HepG2 (cell line): ENCODE results near the gene TBATA. TPM values are rescaled to one million over a fixed set of nuclear protein-coding genes. Genes with fewer than 3 reads are reported as not detected.

ENCODE experiments used
- ATAC-seq: fragments of 200-7000 bp; cut with Tn5 transposase; 3 replicates; pipeline ENCODE4 v1.9.1; 2020; ENCODE audit warnings: mild to moderate bottlenecking, moderate library complexity
- BruUV-seq: library from RNA; stranded (reverse); fragments of 400-500 nt; replicated peaks from 2 replicates; lab custom pipeline; 2021; lab: Mats Ljungman, UMichigan
- CTCF ChIA-PET: fragments of 300-600 bp; formaldehyde crosslinking; extraction: SDS; loops from one replicate; lab custom pipeline; 2021; ENCODE audit warnings: low total read pairs, inconsistent platforms, low intra/inter-chr PET ratio; lab: Yijun Ruan, JAX
- POLR2A ChIA-PET: fragments of 350-600 bp; sonication (Branson Sonifier 250); formaldehyde crosslinking; loops from one replicate; lab custom pipeline; 2020; ENCODE audit warnings: antibody characterized with exemption, inconsistent platforms; lab: Yijun Ruan, JAX
- DNase-seq: peaks from one replicate; pipeline ENCODE4 v3.0.0-alpha.2; 2015; ENCODE audit warnings: low spot score
- FAIRE-seq: peaks from 3 replicates; lab custom pipeline; 2011; peaks lifted over from hg19 to GRCh38; lab: Jason Lieb, UNC
- H2AFZ ChIP-seq: one replicate; pipeline ENCODE4 v1.6.1; 2011; ENCODE audit warnings: low read length, inconsistent platforms
- H3K27ac ChIP-seq: fragments of 300-600 bp; 3 replicates; pipeline ENCODE4 v1.8.0; 2011; ENCODE audit warnings: mixed run types, mild to moderate bottlenecking, mixed read lengths, low read length, inconsistent platforms; ENCODE audit not compliant: insufficient read depth; ENCODE audit errors: extremely low read length
- H3K27me3 ChIP-seq, 2 experiments: fragments of 200-600 bp in 1 of 2; 2 replicates in 1 of 2; 3 replicates in 1 of 2; pipeline versions ENCODE4 v1.6.0 to v1.8.0; 2011; ENCODE audit warnings: low read length in 2 of 2, mild to moderate bottlenecking in 2 of 2, moderate library complexity in 2 of 2, inconsistent platforms in 1 of 2; ENCODE audit not compliant: insufficient read depth in 2 of 2, control insufficient read depth in 1 of 2
- H3K36me3 ChIP-seq, 2 experiments: fragments of 200-600 bp in 1 of 2; replicated peaks in 1 of 2; 2 replicates in 1 of 2; 3 replicates in 1 of 2; pipeline versions ENCODE4 v1.5.1 to v1.8.0; 2011; ENCODE audit warnings: low read length in 2 of 2, inconsistent platforms in 1 of 2; ENCODE audit not compliant: insufficient read depth in 2 of 2, control insufficient read depth in 1 of 2
- H3K4me1 ChIP-seq: 2 replicates; pipeline ENCODE4 v1.5.1; 2012; ENCODE audit warnings: low read length, inconsistent platforms; ENCODE audit not compliant: insufficient read depth
- H3K4me2 ChIP-seq: 2 replicates; pipeline ENCODE4 v1.6.0; 2011; ENCODE audit warnings: low read depth, low read length, inconsistent platforms
- H3K4me3 ChIP-seq, 3 experiments: fragments of 200-600 bp in 1 of 3; sonication (generic), shearing (Covaris generic) in 1 of 3; replicated peaks in 1 of 3; 2 replicates each; pipeline ENCODE4 v1.5.1; 2011 to 2016; ENCODE audit warnings: low read length in 3 of 3, inconsistent platforms in 2 of 3, low read depth in 2 of 3, mild to moderate bottlenecking in 2 of 3, control low read depth in 1 of 3, mixed read lengths in 1 of 3; ENCODE audit not compliant: insufficient read depth in 1 of 3
- H3K79me2 ChIP-seq: one replicate; pipeline ENCODE4 v1.6.1; 2011; ENCODE audit warnings: low read length, inconsistent platforms; ENCODE audit not compliant: insufficient read depth
- H3K9ac ChIP-seq: 2 replicates; pipeline ENCODE4 v1.6.0; 2011; ENCODE audit warnings: mild to moderate bottlenecking, low read depth, low read length, inconsistent platforms; ENCODE audit not compliant: insufficient read depth
- H3K9me3 ChIP-seq: 2 replicates; pipeline ENCODE4 v1.5.1; 2012; ENCODE audit warnings: mild to moderate bottlenecking, low read length
- H4K20me1 ChIP-seq: 2 replicates; pipeline ENCODE4 v1.6.0; 2011; ENCODE audit warnings: inconsistent platforms, mild to moderate bottlenecking, low read length, moderate library complexity; ENCODE audit not compliant: insufficient read depth
- CBX2 ChIP-seq, 2 experiments: fragments of 200-600 bp in 1 of 2; sonication (generic); formaldehyde crosslinking in 1 of 2; IDR thresholded peaks; 2 replicates each; pipeline versions ENCODE4 v1.7.0 to v1.8.1; 2018 to 2022; ENCODE audit warnings: low read depth in 2 of 2, low read length in 1 of 2, mild to moderate bottlenecking in 1 of 2, missing genetic modification reagents in 1 of 2
- RNF219 ChIP-seq: sonication (generic); formaldehyde crosslinking; IDR thresholded peaks from 2 replicates; pipeline ENCODE4 v1.5.0; 2020; ENCODE audit warnings: mild to moderate bottlenecking, missing genetic modification reagents
- SOX5 ChIP-seq: IDR thresholded peaks from 2 replicates; pipeline ENCODE4 v1.6.1; 2016; ENCODE audit warnings: borderline replicate concordance
- ZNF235 ChIP-seq: sonication (generic); formaldehyde crosslinking; IDR thresholded peaks from 2 replicates; pipeline ENCODE4 v1.8.1; 2023; ENCODE audit warnings: mild to moderate bottlenecking, missing genetic modification reagents, borderline replicate concordance
- ZNF530 ChIP-seq: sonication (generic); formaldehyde crosslinking; IDR thresholded peaks from 2 replicates; pipeline ENCODE4 v1.5.0; 2020; ENCODE audit warnings: low read depth, mild to moderate bottlenecking, missing genetic modification reagents
- ZNF574 ChIP-seq: sonication (generic); formaldehyde crosslinking; IDR thresholded peaks from 2 replicates; pipeline ENCODE4 v1.4.0; 2020; ENCODE audit warnings: missing genetic modification reagents
- WGBS: methylation state at CpG from one replicate; pipeline ENCODE4 v1.1.6; 2017; ENCODE audit warnings: low lambda C conversion rate; 5-methylcytosine and 5-hydroxymethylcytosine counted together
- in situ Hi-C: cut with HindIII; loops from 2 replicates; pipeline ENCODE4 v1.10.0; 2017; ENCODE audit warnings: low pct_unique_long_range_greater_than_20kb; ENCODE audit not compliant: extremely low pct_ligation_motif_present
- intact Hi-C: fragments of 100-400 bp; cut with micrococcal nuclease; formaldehyde crosslinking; loops from one replicate; pipeline ENCODE4 v1.10.0; 2022; ENCODE audit not compliant: unreplicated experiment
- polyA plus RNA-seq, 8 experiments: library from polyadenylated mRNA; depleted of rRNA in 3 of 8; stranded (reverse) in 7 of 8; unstranded in 1 of 8; fragments of >200 nt; fragmentation: Illumina TruSeq in 4 of 8; extraction: Trizol in 4 of 8; gene quantifications; 2 replicates each; pipeline versions ENCODE4 v1.2.1 to v1.2.3, GENCODE V29; 2011 to 2016; ENCODE audit warnings: low read depth in 4 of 8, missing spikeins in 1 of 8, mixed read lengths in 1 of 8; ENCODE audit not compliant: insufficient read depth in 1 of 8
- total RNA-seq, 5 experiments: library from RNA; depleted of rRNA; stranded (reverse); fragments of >200 nt; fragmentation: Illumina TruSeq; extraction: Trizol; gene quantifications; 2 replicates each; pipeline ENCODE4 v1.2.3, GENCODE V29; 2016; ENCODE audit warnings: low read depth in 1 of 5

The TBATA gene
- total and polyA plus RNA-seq, 2 of the 13 experiments (the other 11 are each of a cell fraction or from before 2014, with no cell fraction given), result not detected

GRCh38 chr10:70782086-70782745 is 3.0 kb downstream of the TBATA start:
- Histone ChIP-seq H3K36me3 (no peaks in the 10 kb centered on the region), H3K27me3 (peaks cover 11 to 43% of the 10 kb centered on the region in 2 experiments; a peak in 3 of 5 replicates), H3K4me1 (no peaks in the 10 kb centered on the region), H2AFZ (no peak overlapping the region), H3K9me3 (no peaks in the 10 kb centered on the region), H3K4me2 (no peak overlapping the region), H3K27ac (no peak overlapping the region), H4K20me1 (no peaks in the 10 kb centered on the region), H3K79me2 (no peaks in the 10 kb centered on the region), H3K4me3 (no peak overlapping the region), H3K9ac (no peak overlapping the region)
- BruUV-seq, result no TSS peak
- intact Hi-C loops, result no loop called here
- in situ Hi-C loops, result no loop called here
- WGBS, result 0% methylated on average over 1 of the region's 4 CpGs
- CTCF ChIA-PET, result no interaction called here
- no peak for ATAC-seq
- POLR2A ChIA-PET, result no interaction called here
- TF ChIP-seq ZNF530 (no peak), ZNF235 (CRISPR knock-in tag) (no peak), SOX5 (CRISPR knock-in tag) (no peak), ZNF574 (no peak), CBX2 (IDR thresholded peaks at IDR 0.05; ENCODE audit: low read depth, low read length) (no peak), CBX2 (CRISPR knock-in tag; IDR thresholded peaks at IDR 0.05; ENCODE audit: low read depth) (no peak), RNF219 (CRISPR knock-in tag) (no peak)
- no peak for DNase-seq
- FAIRE-seq, result no peak
